Small intestine (tissue), 7 donors: ENCODE results near the gene TRPC4. TPM values are rescaled to one million over a fixed set of nuclear protein-coding genes. Genes with fewer than 3 reads are reported as not detected.
"Not testable (repeated sequence)": the region's sequence is repeated elsewhere in the genome, so short reads cannot be mapped to it uniquely, and the experiment has no call there.

Experiments
- DNase-seq, 2 donors: peaks; one replicate each; pipeline versions ENCODE4 v3.0.0 to v3.0.0-alpha.2; 2013
- FAIRE-seq: peaks from 2 replicates; lab custom pipeline; 2012; peaks lifted over from hg19 to GRCh38; lab: Jason Lieb, UNC
- H3K27ac ChIP-seq, 3 donors: one replicate each; pipeline ENCODE4 v1.5.1; 2013; ENCODE audit warnings: low read length in 2 of 3, mild to moderate bottlenecking in 2 of 3, control low read depth in 1 of 3, inconsistent platforms in 1 of 3, low read depth in 1 of 3, moderate library complexity in 1 of 3
- H3K27me3 ChIP-seq, 3 donors: one replicate each; pipeline ENCODE4 v1.6.1; 2013; ENCODE audit warnings: low read length in 3 of 3, inconsistent platforms in 1 of 3; ENCODE audit not compliant: control insufficient read depth in 3 of 3, insufficient read depth in 3 of 3
- H3K36me3 ChIP-seq, 3 donors: one replicate each; pipeline ENCODE4 v1.6.1; 2013; ENCODE audit warnings: low read length in 3 of 3, inconsistent platforms in 1 of 3, low read depth in 1 of 3, mild to moderate bottlenecking in 1 of 3, moderate library complexity in 1 of 3; ENCODE audit not compliant: control insufficient read depth in 3 of 3, insufficient read depth in 2 of 3
- H3K4me1 ChIP-seq, 3 donors: one replicate each; pipeline ENCODE4 v1.6.1; 2013; ENCODE audit warnings: low read length in 2 of 3, inconsistent platforms in 1 of 3, low read depth in 1 of 3, mild to moderate bottlenecking in 1 of 3, moderate library complexity in 1 of 3; ENCODE audit not compliant: control insufficient read depth in 3 of 3, insufficient read depth in 2 of 3
- H3K4me3 ChIP-seq, 3 donors: one replicate each; pipeline ENCODE4 v1.5.1; 2013; ENCODE audit warnings: low read length in 3 of 3, control low read depth in 1 of 3, inconsistent platforms in 1 of 3, low read depth in 1 of 3, mild to moderate bottlenecking in 1 of 3, moderate library complexity in 1 of 3
- H3K9me3 ChIP-seq, 2 donors: one replicate each; pipeline ENCODE4 v1.6.1; 2013; ENCODE audit warnings: low read depth in 1 of 2, low read length in 1 of 2; ENCODE audit not compliant: control insufficient read depth in 2 of 2, insufficient read depth in 1 of 2
- WGBS, 3 donors: extraction: QIAGEN DNeasy Blood & Tissue Kit; methylation state at CpG; one replicate each; pipeline ENCODE4 v1.1.7; 2013; 5-methylcytosine and 5-hydroxymethylcytosine counted together
- polyA plus RNA-seq, 4 donors: library from polyadenylated mRNA; stranded (reverse) in 3 of 4; unstranded in 1 of 4; fragments of 200-250 nt in 3 of 4; fragments of 120-200 nt in 1 of 4; gene quantifications; one replicate each; pipeline versions ENCODE4 v1.2.1 to v1.2.3, GENCODE V29; 2013
- donor health status: healthy with polysubstance abuse.
- donor health status: control.
- donor health status: control.
- donor health status: Bipolar disorder and iron deficiency.
- donor health status: healthy.

TRPC4 gene
- polyA plus RNA-seq, 4 donors: 0.04 to 0.27 (median 0.18) TPM; not detected in 1

GRCh38 chr13:37811441-37811840 is 58.1 kb downstream of the TRPC4 start:
- Histone ChIP-seq H3K9me3 (peaks cover 0 to 2% of the 10 kb centered on the region in 2 donors), H3K27ac (no peak overlapping the region), H3K27me3 (no peaks in the 10 kb centered on the region), H3K4me3 (no peak overlapping the region), H3K36me3 (no peaks in the 10 kb centered on the region), H3K4me1 (no peaks in the 10 kb centered on the region)
- 49 to 66% (median 63%) methylated on average over 2 of the region's 2 CpGs for WGBS, 3 donors
- no peak for DNase-seq
- FAIRE-seq: no peak

- peak; percentile 2 to 4 for DNase-seq
- no peak overlapping the region for H3K27ac ChIP-seq
- no peak overlapping the region for H3K4me3 ChIP-seq
- FAIRE-seq: no peak
- H3K9me3 ChIP-seq: no peaks in the 10 kb centered on the region
- H3K4me1 ChIP-seq: no peaks in the 10 kb centered on the region
- 54 to 64% (median 56%) methylated on average over 3 of the region's 3 CpGs for WGBS, 3 donors
- H3K36me3 ChIP-seq: no peaks in the 10 kb centered on the region
- H3K27me3 ChIP-seq: no peaks in the 10 kb centered on the region
Measured at GRCh38 chr13:37806666-37807065, 62.9 kb downstream of the TRPC4 start.

- H3K4me3 ChIP-seq: no peak overlapping the region
- no peak overlapping the region for H3K27ac ChIP-seq
- H3K4me1 ChIP-seq: no peaks in the 10 kb centered on the region
- H3K9me3 ChIP-seq: no peaks in the 10 kb centered on the region
- no peak for FAIRE-seq
- no peak for DNase-seq
- no peaks in the 10 kb centered on the region for H3K27me3 ChIP-seq
- H3K36me3 ChIP-seq: no peaks in the 10 kb centered on the region
- WGBS, 3 donors: 77 to 82% (median 78%) methylated on average over 3 of the region's 3 CpGs
Measured at GRCh38 chr13:37797631-37798030, 71.9 kb downstream of the TRPC4 start.

- H3K27me3 ChIP-seq, H3K27ac ChIP-seq, DNase-seq, H3K4me1 ChIP-seq, H3K4me3 ChIP-seq, H3K36me3 ChIP-seq, H3K9me3 ChIP-seq, FAIRE-seq: not testable (repeated sequence)
- WGBS, 3 donors: 77 to 89% (median 82%) methylated on average over 4 of the region's 4 CpGs
Measured at GRCh38 chr13:37796795-37797194, 72.8 kb downstream of the TRPC4 start.

GRCh38 chr13:37795326-37795725 is 74.2 kb downstream of the TRPC4 start:
- FAIRE-seq (no peak), DNase-seq (no peak)
- no peak overlapping the region for H3K4me3 ChIP-seq
- H3K9me3 ChIP-seq: no peaks in the 10 kb centered on the region
- no peaks in the 10 kb centered on the region for H3K4me1 ChIP-seq
- H3K27me3 ChIP-seq: no peaks in the 10 kb centered on the region
- H3K36me3 ChIP-seq: no peaks in the 10 kb centered on the region
- H3K27ac ChIP-seq: no peak overlapping the region

- FAIRE-seq (no peak), DNase-seq (no peak)
- no peaks in the 10 kb centered on the region for H3K27me3 ChIP-seq
- no peak overlapping the region for H3K4me3 ChIP-seq
- no peaks in the 10 kb centered on the region for H3K9me3 ChIP-seq
- no peak overlapping the region for H3K27ac ChIP-seq
- no peaks in the 10 kb centered on the region for H3K36me3 ChIP-seq
- H3K4me1 ChIP-seq: no peaks in the 10 kb centered on the region
- WGBS, 3 donors: 85 to 95% (median 94%) methylated on average over 2 of the region's 2 CpGs
Measured at GRCh38 chr13:37791699-37792098, 77.9 kb downstream of the TRPC4 start.

- Histone ChIP-seq H3K4me3 (no peak overlapping the region), H3K4me1 (no peaks in the 10 kb centered on the region), H3K27ac (no peak overlapping the region), H3K9me3 (no peaks in the 10 kb centered on the region), H3K36me3 (no peaks in the 10 kb centered on the region), H3K27me3 (no peaks in the 10 kb centered on the region)
- WGBS, 3 donors: 68 to 77% (median 73%) methylated on average over 1 of the region's 1 CpG
- DNase-seq (no peak), FAIRE-seq (no peak)
Measured at GRCh38 chr13:37788346-37788745, 81.2 kb downstream of the TRPC4 start.

GRCh38 chr13:37777676-37778075 is 91.9 kb downstream of the TRPC4 start:
- DNase-seq: no peak
- H3K4me3 ChIP-seq: no peak overlapping the region
- no peaks in the 10 kb centered on the region for H3K4me1 ChIP-seq
- H3K27ac ChIP-seq: no peak overlapping the region
- H3K27me3 ChIP-seq: no peaks in the 10 kb centered on the region
- no peak for FAIRE-seq
- no peaks in the 10 kb centered on the region for H3K36me3 ChIP-seq
- H3K9me3 ChIP-seq: no peaks in the 10 kb centered on the region

GRCh38 chr13:37775871-37776270 is 93.7 kb downstream of the TRPC4 start:
- Histone ChIP-seq H3K4me3 (no peak overlapping the region), H3K27me3 (no peaks in the 10 kb centered on the region), H3K9me3 (no peaks in the 10 kb centered on the region), H3K36me3 (no peaks in the 10 kb centered on the region), H3K27ac (no peak overlapping the region), H3K4me1 (no peaks in the 10 kb centered on the region)
- DNase-seq (no peak), FAIRE-seq (no peak)
- WGBS, 3 donors: 69 to 83% (median 82%) methylated on average over 1 of the region's 1 CpG
